ENCODE measurements around the gene GRIP2. TPM values are rescaled to one million over a fixed set of nuclear protein-coding genes. Genes with fewer than 3 reads are reported as not detected.

GRIP2 gene
- polyA plus RNA-seq, 1 donor from 2014 or later = 8.6 TPM

- Histone ChIP-seq H3K36me3 (ENCODE audit: insufficient read depth, low read length) (no peaks in the 10 kb centered on the region), H3K27me3 (ENCODE audit: insufficient read depth, low read depth, low read length) (no peaks in the 10 kb centered on the region), H3F3A (ENCODE audit: insufficient read depth, low read length, poor library complexity, severe bottlenecking) (peaks cover 11% of the 10 kb centered on the region), H3K27ac (ENCODE audit: low read length) (peak overlapping the region; percentile 61), H3K9me2 (ENCODE audit: insufficient read depth, low read length) (no peaks in the 10 kb centered on the region), H3K9ac (ENCODE audit: low read length) (peak overlapping the region; percentile 41), H4K20me1 (ENCODE audit: insufficient read depth) (no peaks in the 10 kb centered on the region), H3K79me2 (replicated peaks; ENCODE audit: insufficient read depth, low read length) (no peaks in the 10 kb centered on the region), H3K9me3 (ENCODE audit: low read length) (no peaks in the 10 kb centered on the region), H3K4me3 (ENCODE audit: low read length) (peak overlapping the region; percentile 57), H3K4me2 (ENCODE audit: low read length) (peak overlapping the region; percentile 45), H2AFZ (ENCODE audit: low read depth, low read length) (no peak overlapping the region)
- TF ChIP-seq EZH2 (IDR thresholded peaks at IDR 0.05; ENCODE audit: borderline replicate concordance, insufficient read depth, low read length, poor library complexity, severe bottlenecking) (no peak), RAD21 (conservative IDR thresholded peaks at IDR 0.05) (no peak), EP300 (conservative IDR thresholded peaks at IDR 0.05; ENCODE audit: poor library complexity, severe bottlenecking) (peak; percentile 13), POLR2AphosphoS5 (IDR thresholded peaks at IDR 0.05) (no peak), SMC3 (conservative IDR thresholded peaks at IDR 0.05; ENCODE audit: poor library complexity) (no peak), TAF1 (IDR thresholded peaks at IDR 0.05; ENCODE audit: low read depth) (no peak)
- TF ChIP-seq, protein P1, sequence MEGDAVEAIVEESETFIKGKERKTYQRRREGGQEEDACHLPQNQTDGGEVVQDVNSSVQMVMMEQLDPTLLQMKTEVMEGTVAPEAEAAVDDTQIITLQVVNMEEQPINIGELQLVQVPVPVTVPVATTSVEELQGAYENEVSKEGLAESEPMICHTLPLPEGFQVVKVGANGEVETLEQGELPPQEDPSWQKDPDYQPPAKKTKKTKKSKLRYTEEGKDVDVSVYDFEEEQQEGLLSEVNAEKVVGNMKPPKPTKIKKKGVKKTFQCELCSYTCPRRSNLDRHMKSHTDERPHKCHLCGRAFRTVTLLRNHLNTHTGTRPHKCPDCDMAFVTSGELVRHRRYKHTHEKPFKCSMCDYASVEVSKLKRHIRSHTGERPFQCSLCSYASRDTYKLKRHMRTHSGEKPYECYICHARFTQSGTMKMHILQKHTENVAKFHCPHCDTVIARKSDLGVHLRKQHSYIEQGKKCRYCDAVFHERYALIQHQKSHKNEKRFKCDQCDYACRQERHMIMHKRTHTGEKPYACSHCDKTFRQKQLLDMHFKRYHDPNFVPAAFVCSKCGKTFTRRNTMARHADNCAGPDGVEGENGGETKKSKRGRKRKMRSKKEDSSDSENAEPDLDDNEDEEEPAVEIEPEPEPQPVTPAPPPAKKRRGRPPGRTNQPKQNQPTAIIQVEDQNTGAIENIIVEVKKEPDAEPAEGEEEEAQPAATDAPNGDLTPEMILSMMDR (IDR thresholded peaks at IDR 0.05; ENCODE audit: poor library complexity, severe bottlenecking) = no peak
- TF ChIP-seq, protein P2, sequence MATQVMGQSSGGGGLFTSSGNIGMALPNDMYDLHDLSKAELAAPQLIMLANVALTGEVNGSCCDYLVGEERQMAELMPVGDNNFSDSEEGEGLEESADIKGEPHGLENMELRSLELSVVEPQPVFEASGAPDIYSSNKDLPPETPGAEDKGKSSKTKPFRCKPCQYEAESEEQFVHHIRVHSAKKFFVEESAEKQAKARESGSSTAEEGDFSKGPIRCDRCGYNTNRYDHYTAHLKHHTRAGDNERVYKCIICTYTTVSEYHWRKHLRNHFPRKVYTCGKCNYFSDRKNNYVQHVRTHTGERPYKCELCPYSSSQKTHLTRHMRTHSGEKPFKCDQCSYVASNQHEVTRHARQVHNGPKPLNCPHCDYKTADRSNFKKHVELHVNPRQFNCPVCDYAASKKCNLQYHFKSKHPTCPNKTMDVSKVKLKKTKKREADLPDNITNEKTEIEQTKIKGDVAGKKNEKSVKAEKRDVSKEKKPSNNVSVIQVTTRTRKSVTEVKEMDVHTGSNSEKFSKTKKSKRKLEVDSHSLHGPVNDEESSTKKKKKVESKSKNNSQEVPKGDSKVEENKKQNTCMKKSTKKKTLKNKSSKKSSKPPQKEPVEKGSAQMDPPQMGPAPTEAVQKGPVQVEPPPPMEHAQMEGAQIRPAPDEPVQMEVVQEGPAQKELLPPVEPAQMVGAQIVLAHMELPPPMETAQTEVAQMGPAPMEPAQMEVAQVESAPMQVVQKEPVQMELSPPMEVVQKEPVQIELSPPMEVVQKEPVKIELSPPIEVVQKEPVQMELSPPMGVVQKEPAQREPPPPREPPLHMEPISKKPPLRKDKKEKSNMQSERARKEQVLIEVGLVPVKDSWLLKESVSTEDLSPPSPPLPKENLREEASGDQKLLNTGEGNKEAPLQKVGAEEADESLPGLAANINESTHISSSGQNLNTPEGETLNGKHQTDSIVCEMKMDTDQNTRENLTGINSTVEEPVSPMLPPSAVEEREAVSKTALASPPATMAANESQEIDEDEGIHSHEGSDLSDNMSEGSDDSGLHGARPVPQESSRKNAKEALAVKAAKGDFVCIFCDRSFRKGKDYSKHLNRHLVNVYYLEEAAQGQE (IDR thresholded peaks at IDR 0.05; ENCODE audit: borderline replicate concordance) = peak; percentile 82
These were observed 5.5 kb downstream of the GRIP2 start for GRCh38 chr3:14534516-14535191.

DNA sequence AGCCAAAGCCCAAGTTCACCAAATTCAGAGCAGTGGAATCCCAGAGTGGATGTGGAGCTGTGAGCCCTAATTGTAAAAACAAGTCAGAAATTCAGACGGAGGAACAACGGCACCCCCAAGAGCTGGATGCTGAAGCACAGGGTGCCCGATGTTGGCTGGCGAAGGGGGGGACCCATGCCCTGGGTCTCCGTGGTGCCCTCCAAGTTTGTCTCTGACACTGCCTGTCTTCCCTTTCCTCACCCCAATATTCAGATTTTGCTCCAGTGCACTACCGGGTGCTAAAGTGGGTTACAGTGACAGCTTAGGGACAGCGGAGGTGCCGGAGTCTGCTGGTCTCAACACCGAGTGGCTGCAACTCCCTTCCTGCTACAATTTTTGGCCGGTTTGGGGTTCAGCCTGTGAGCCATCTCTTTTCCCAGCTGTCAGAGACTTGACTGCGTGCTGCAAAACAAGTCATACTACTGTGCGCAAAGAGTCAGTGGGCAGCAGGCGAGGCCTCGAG, 6.6 kb downstream of the GRIP2 start:
- Histone ChIP-seq H3K9me3 (ENCODE audit: low read length) (no peaks in the 10 kb centered on the region), H3K4me2 (ENCODE audit: low read length) (no peak overlapping the region), H2AFZ (ENCODE audit: low read depth, low read length) (no peak overlapping the region), H4K20me1 (ENCODE audit: insufficient read depth) (no peaks in the 10 kb centered on the region), H3K9ac (ENCODE audit: low read length) (peak overlapping the region; percentile 20), H3K79me2 (replicated peaks; ENCODE audit: insufficient read depth, low read length) (no peaks in the 10 kb centered on the region), H3K9me2 (ENCODE audit: insufficient read depth, low read length) (no peaks in the 10 kb centered on the region), H3K27me3 (ENCODE audit: insufficient read depth, low read depth, low read length) (no peaks in the 10 kb centered on the region), H3F3A (ENCODE audit: insufficient read depth, low read length, poor library complexity, severe bottlenecking) (peaks cover 11% of the 10 kb centered on the region), H3K36me3 (ENCODE audit: insufficient read depth, low read length) (no peaks in the 10 kb centered on the region), H3K27ac (ENCODE audit: low read length) (peak overlapping the region; percentile 61), H3K4me3 (ENCODE audit: low read length) (peak overlapping the region; percentile 39)
- TF ChIP-seq, protein P1 (IDR thresholded peaks at IDR 0.05; ENCODE audit: poor library complexity, severe bottlenecking) = no peak
- TF ChIP-seq EP300 (conservative IDR thresholded peaks at IDR 0.05; ENCODE audit: poor library complexity, severe bottlenecking) = no peak
- no peak for TF ChIP-seq SMC3 (conservative IDR thresholded peaks at IDR 0.05; ENCODE audit: poor library complexity)
- TF ChIP-seq MXI1 (conservative IDR thresholded peaks at IDR 0.05; ENCODE audit: poor library complexity, severe bottlenecking) = no peak
- TF ChIP-seq RAD21 (conservative IDR thresholded peaks at IDR 0.05) = no peak
- no peak for TF ChIP-seq POLR2AphosphoS5 (IDR thresholded peaks at IDR 0.05)
- TF ChIP-seq TAF1 (IDR thresholded peaks at IDR 0.05; ENCODE audit: low read depth) = no peak
- TF ChIP-seq EZH2 (IDR thresholded peaks at IDR 0.05; ENCODE audit: borderline replicate concordance, insufficient read depth, low read length, poor library complexity, severe bottlenecking) = no peak
- TF ChIP-seq, protein P2 (IDR thresholded peaks at IDR 0.05; ENCODE audit: borderline replicate concordance) = no peak
